ENCODE data around the gene SLC2A5.

DNA sequence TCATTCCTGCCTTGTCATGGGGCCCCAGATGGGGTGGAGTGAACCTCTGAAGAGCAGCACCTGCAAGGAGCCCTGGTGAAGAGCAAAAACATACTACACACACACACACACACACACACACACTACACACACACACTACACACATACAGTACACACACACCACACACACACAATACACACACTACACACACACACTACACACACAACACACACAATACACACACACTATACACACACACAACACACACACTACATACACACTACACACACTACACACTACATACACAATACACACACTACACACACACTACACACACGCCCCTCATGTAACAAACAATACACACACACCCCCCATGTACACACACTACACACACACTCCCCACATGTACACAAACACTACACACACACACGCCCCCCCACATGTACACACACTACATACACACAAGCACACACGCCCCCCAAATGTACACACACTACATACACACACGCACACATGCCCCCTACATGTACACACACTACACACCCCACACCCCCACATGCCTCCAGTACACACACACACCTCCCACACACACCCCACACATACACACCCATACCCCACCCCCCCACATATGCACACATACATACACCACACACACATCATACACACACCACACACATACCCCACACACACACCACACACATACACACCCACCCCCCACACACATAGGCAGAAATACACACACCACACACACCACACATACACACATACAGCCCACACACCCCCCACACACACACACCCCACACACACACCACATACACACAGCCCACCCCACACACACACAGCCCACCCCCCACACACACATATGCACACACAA is 9.3 kb downstream of the SLC2A5 start:
- TF ChIP-seq POLR2A (IDR thresholded peaks at IDR 0.05) (no peak), POLR2AphosphoS5 (IDR thresholded peaks at IDR 0.05) (no peak), EP300 (IDR thresholded peaks at IDR 0.05) (no peak)
- TF ChIP-seq, protein P1, sequence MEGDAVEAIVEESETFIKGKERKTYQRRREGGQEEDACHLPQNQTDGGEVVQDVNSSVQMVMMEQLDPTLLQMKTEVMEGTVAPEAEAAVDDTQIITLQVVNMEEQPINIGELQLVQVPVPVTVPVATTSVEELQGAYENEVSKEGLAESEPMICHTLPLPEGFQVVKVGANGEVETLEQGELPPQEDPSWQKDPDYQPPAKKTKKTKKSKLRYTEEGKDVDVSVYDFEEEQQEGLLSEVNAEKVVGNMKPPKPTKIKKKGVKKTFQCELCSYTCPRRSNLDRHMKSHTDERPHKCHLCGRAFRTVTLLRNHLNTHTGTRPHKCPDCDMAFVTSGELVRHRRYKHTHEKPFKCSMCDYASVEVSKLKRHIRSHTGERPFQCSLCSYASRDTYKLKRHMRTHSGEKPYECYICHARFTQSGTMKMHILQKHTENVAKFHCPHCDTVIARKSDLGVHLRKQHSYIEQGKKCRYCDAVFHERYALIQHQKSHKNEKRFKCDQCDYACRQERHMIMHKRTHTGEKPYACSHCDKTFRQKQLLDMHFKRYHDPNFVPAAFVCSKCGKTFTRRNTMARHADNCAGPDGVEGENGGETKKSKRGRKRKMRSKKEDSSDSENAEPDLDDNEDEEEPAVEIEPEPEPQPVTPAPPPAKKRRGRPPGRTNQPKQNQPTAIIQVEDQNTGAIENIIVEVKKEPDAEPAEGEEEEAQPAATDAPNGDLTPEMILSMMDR (IDR thresholded peaks at IDR 0.05) = no peak

Data from sigmoid colon (tissue), 4 donors.